Measurements from ENCODE around the gene ERICH2. TPM values are rescaled to one million over a fixed set of nuclear protein-coding genes. Genes with fewer than 3 reads are reported as not detected.

Gene ERICH2
- total RNA-seq, 1 donor from 2014 or later: 2.6 TPM

DNA sequence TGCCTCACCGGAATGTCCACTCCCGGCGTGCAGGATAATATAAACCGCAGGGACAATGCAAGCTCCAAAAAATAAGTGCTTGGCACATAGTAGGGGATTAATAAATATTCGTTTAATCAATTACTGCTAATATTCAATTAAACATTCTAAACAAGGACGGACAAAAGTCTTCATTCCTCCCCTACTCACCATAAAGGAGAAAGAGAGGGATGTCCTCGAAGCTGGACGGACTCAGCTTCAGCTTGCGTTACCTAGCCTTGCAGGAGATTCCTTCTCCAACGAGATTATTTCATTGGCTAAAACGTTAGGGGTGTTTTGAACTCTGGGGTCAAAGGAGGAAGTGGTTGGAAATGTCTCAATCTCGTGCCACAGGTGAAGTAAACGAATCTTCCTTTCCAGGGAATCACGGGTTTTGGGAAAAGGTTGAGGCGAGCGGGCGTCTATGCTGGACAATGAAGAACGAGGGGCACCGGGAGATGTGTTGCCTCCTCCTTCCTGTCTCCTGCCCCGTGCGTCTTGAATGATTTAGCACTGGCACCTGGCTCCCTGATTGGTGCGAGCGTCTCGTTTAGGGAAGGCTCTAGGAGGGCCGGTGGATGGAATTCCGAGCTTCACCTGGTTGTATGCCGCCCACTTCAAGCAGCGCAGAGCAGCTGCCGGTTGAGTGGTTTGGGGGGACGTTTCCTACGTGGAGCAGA, 44.5 kb downstream of the ERICH2 start:
- Mint-ChIP-seq H3K36me3 (ENCODE audit: low read depth) (peaks cover 2% of the 10 kb centered on the region), H3K4me1 (ENCODE audit: low read depth) (peaks cover 33% of the 10 kb centered on the region), H3K4me3 (ENCODE audit: unreplicated experiment) (no peak overlapping the region), H3K9me3 (ENCODE audit: low read depth) (no peaks in the 10 kb centered on the region), H3K27ac (ENCODE audit: unreplicated experiment) (no peak overlapping the region), H3K27me3 (ENCODE audit: low read depth) (peaks cover 77% of the 10 kb centered on the region)
- TF ChIP-seq, protein P1, sequence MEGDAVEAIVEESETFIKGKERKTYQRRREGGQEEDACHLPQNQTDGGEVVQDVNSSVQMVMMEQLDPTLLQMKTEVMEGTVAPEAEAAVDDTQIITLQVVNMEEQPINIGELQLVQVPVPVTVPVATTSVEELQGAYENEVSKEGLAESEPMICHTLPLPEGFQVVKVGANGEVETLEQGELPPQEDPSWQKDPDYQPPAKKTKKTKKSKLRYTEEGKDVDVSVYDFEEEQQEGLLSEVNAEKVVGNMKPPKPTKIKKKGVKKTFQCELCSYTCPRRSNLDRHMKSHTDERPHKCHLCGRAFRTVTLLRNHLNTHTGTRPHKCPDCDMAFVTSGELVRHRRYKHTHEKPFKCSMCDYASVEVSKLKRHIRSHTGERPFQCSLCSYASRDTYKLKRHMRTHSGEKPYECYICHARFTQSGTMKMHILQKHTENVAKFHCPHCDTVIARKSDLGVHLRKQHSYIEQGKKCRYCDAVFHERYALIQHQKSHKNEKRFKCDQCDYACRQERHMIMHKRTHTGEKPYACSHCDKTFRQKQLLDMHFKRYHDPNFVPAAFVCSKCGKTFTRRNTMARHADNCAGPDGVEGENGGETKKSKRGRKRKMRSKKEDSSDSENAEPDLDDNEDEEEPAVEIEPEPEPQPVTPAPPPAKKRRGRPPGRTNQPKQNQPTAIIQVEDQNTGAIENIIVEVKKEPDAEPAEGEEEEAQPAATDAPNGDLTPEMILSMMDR (IDR thresholded peaks at IDR 0.05): no peak
- no peak for DNase-seq (ENCODE audit: low spot score)

DNA sequence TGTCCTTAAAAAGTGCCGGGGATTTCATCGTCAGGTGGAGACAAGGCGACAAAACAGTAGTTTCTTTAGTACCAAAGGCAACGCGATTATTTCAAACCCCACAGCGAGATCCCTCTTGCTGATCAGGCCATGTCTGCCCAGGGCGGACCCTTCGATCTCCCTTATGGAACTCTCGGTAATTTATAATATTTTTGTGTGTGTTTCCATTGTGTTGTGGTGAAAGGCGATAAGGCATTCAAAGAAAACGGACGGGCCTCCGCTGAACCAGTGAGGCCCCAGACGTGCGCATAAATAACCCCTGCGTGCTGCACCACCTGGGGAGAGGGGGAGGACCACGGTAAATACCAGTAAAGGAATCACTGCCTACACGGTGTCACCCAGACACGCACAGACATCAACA, 45.1 kb downstream of the ERICH2 start:
- Mint-ChIP-seq H3K9me3 (ENCODE audit: low read depth) (no peaks in the 10 kb centered on the region), H3K4me1 (ENCODE audit: low read depth) (peaks cover 33% of the 10 kb centered on the region), H3K27me3 (ENCODE audit: low read depth) (peaks cover 76% of the 10 kb centered on the region), H3K36me3 (ENCODE audit: low read depth) (peaks cover 2% of the 10 kb centered on the region), H3K4me3 (ENCODE audit: unreplicated experiment) (peak overlapping the region; percentile 48), H3K27ac (ENCODE audit: unreplicated experiment) (no peak overlapping the region)
- TF ChIP-seq, protein P1 (IDR thresholded peaks at IDR 0.05): no peak
- no peak for DNase-seq (ENCODE audit: low spot score)

DNA sequence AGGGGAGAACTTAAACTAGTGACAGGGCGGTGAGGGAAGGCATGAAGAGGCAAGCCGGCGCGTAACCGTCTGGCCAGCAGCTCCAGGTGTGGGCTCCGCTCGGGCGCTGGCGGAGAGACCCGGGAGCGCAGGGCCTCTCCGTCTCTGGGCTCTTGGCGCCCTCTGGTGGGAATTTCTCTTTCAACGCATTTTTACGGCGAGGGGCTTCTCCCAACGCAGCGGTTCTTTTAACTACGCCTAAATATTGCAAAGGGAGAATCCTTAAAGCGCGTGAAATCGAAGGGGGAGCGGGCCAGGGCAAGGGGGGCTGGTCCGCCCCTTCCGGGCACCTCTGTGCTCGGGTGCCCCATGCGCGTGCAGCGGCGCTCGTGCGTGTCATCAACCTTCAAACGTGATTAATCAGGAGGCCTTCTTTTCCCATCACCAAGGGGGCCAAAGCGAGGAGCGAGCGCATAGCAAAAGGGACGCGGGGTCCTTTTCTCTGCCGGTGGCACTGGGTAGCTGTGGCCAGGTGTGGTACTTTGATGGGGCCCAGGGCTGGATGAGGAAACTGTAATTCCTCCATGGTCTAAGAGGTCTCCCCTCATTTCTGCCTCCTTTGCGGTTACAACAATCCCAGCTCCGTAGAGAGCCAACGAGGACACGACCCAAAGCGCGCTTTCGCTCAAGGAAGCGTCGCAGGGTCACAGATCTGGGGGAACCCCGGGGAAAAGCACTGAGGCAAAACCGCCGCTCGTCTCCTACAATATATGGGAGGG, 45.7 kb downstream of the ERICH2 start:
- TF ChIP-seq, protein P1 (IDR thresholded peaks at IDR 0.05): peak; percentile 95
- H3K4me1 Mint-ChIP-seq (ENCODE audit: low read depth): peaks cover 38% of the 10 kb centered on the region
- peaks cover 81% of the 10 kb centered on the region for H3K27me3 Mint-ChIP-seq (ENCODE audit: low read depth)
- no peak overlapping the region for H3K27ac Mint-ChIP-seq (ENCODE audit: unreplicated experiment)
- H3K4me3 Mint-ChIP-seq (ENCODE audit: unreplicated experiment): peak overlapping the region; percentile 48
- peaks cover 2% of the 10 kb centered on the region for H3K36me3 Mint-ChIP-seq (ENCODE audit: low read depth)
- no peaks in the 10 kb centered on the region for H3K9me3 Mint-ChIP-seq (ENCODE audit: low read depth)
- DNase-seq (ENCODE audit: low spot score): no peak

DNA sequence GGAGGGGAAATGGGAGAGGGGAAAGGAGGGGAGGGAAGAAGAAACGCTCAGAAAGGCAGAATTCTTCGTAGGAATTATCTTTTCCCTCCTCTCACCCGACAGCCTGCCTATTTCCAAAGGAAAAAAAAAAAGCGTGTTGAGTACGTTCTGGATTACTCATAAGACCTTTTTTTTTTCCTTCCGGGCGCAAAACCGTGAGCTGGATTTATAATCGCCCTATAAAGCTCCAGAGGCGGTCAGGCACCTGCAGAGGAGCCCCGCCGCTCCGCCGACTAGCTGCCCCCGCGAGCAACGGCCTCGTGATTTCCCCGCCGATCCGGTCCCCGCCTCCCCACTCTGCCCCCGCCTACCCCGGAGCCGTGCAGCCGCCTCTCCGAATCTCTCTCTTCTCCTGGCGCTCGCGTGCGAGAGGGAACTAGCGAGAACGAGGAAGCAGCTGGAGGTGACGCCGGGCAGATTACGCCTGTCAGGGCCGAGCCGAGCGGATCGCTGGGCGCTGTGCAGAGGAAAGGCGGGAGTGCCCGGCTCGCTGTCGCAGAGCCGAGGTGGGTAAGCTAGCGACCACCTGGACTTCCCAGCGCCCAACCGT, 46.4 kb downstream of the ERICH2 start, which contains the start of gene GAD1:
Gene GAD1 (plus strand): TSS at position 384 of the 589 bp plus-strand sequence. CDS start 1,705 bp downstream, outside the sequence.
- peaks cover 2% of the 10 kb centered on the region for H3K36me3 Mint-ChIP-seq (ENCODE audit: low read depth)
- H3K4me3 Mint-ChIP-seq (ENCODE audit: unreplicated experiment): peak within 1 kb of the TSS; percentile 62
- H3K27ac Mint-ChIP-seq (ENCODE audit: unreplicated experiment): peak within 1 kb of the TSS; percentile 17
- no peaks in the 10 kb centered on the region for H3K9me3 Mint-ChIP-seq (ENCODE audit: low read depth)
- TF ChIP-seq, protein P1 (IDR thresholded peaks at IDR 0.05): no peak
- H3K27me3 Mint-ChIP-seq (ENCODE audit: low read depth): peaks cover 87% of the 10 kb centered on the region
- no peak for DNase-seq (ENCODE audit: low spot score)
- peaks cover 44% of the 10 kb centered on the region for H3K4me1 Mint-ChIP-seq (ENCODE audit: low read depth)

Data from chondrocyte (in vitro differentiated cells).